Measurements from ENCODE around the gene TRMT61A. TPM values are rescaled to one million over a fixed set of nuclear protein-coding genes. Genes with fewer than 3 reads are reported as not detected.

TRMT61A gene
- total and polyA plus RNA-seq, 10 of the 15 experiments (the other 5 are each of a cell fraction or from before 2014, with no cell fraction given), result 0.11 to 21.9 (median 11.4) TPM

DNA sequence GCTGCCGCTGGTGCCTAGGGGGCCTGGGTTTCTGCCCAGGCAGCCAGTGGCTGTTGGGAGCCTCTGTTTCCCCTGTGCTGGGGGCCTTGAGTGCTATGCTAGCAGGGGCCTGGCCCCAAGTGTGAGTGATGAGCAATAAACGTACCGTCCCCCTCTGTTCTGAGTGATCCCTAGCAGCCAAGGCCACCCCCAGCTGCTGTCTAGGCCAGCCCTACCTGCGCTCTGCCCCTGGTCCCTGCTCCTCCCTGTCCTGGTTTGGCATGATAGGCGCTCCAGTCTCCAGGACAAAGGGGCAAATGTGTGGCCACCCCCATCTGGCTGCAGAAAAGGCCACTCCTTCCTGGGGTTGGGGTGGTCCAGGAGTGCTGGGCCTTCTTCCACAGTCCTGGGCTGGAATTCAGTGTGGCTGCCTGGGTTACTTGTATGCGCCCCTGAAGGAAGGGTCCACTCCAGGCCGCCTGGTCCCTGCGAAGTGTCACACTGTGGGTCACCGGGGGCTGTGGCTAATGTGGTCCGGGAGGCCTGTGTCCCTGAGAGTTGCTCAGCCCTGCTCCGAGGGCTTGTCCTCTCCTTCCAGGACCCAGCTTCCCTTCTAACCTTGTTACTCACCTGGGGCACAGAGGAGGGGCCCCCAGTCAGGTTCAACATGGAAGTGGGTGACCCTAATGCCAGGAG, 7.0 kb downstream of the TRMT61A start:
- no peak overlapping the region for H2AFZ ChIP-seq (ENCODE audit: control insufficient read depth, low read depth, low read length)
- ATAC-seq, result no peak
- H3K9ac ChIP-seq (ENCODE audit: control insufficient read depth, insufficient read depth, low read length), result no peak overlapping the region
- in situ Hi-C loops (cut with MboI) (no loop called here), intact Hi-C loops (cut with micrococcal nuclease; ENCODE audit: unreplicated experiment) (no loop called here)
- peaks cover 0 to 6% of the 10 kb centered on the region in 2 experiments; a peak in 2 of 4 replicates for H3K36me3 ChIP-seq (ENCODE audit: control insufficient read depth in 2 of 2, insufficient read depth in 2 of 2, low read length in 1 of 2)
- no peak for DNase-seq (ENCODE audit: low read depth, low spot score)
- no peaks in the 10 kb centered on the region; the same call in 1 of the 2 replicates for H3K4me1 ChIP-seq (ENCODE audit: control insufficient read depth, insufficient read depth, low read length)
- FAIRE-seq, result no peak
- H4K20me1 ChIP-seq (ENCODE audit: control insufficient read depth, insufficient read depth), result no peaks in the 10 kb centered on the region
- BruUV-seq (replicated peaks), result no TSS peak
- H3K27me3 ChIP-seq (replicated peaks in 1 of 2; ENCODE audit: control insufficient read depth in 2 of 2, insufficient read depth in 2 of 2, low read length in 1 of 2), result no peaks in the 10 kb centered on the region
- TF ChIP-seq HDGF (IDR thresholded peaks at IDR 0.05), result no peak
- TF ChIP-seq SREBF1 (IDR thresholded peaks at IDR 0.05; ENCODE audit: low read length), result no peak
- no peak for TF ChIP-seq MXI1 (IDR thresholded peaks at IDR 0.05; ENCODE audit: low read depth, low read length)
- TF ChIP-seq MTA2 (IDR thresholded peaks at IDR 0.05; ENCODE audit: low read depth), result no peak
- no peak for TF ChIP-seq SIX5 (IDR thresholded peaks at IDR 0.05; ENCODE audit: low read depth, low read length, severe bottlenecking)
- TF ChIP-seq GABPA (IDR thresholded peaks at IDR 0.05; ENCODE audit: low read depth), result no peak
- no peak for TF ChIP-seq ZZZ3 (IDR thresholded peaks at IDR 0.05; ENCODE audit: control insufficient read depth, insufficient read length, low read depth)
- TF ChIP-seq BMI1 (IDR thresholded peaks at IDR 0.05; ENCODE audit: borderline replicate concordance), result no peak
- no peak for TF ChIP-seq E2F4 (IDR thresholded peaks at IDR 0.05; ENCODE audit: low read depth, low read length)
- TF ChIP-seq ZSCAN29 (IDR thresholded peaks at IDR 0.05), result no peak
- no peak for TF ChIP-seq CHD1 (IDR thresholded peaks at IDR 0.05; ENCODE audit: low read depth, low read length)
- TF ChIP-seq, protein P1, sequence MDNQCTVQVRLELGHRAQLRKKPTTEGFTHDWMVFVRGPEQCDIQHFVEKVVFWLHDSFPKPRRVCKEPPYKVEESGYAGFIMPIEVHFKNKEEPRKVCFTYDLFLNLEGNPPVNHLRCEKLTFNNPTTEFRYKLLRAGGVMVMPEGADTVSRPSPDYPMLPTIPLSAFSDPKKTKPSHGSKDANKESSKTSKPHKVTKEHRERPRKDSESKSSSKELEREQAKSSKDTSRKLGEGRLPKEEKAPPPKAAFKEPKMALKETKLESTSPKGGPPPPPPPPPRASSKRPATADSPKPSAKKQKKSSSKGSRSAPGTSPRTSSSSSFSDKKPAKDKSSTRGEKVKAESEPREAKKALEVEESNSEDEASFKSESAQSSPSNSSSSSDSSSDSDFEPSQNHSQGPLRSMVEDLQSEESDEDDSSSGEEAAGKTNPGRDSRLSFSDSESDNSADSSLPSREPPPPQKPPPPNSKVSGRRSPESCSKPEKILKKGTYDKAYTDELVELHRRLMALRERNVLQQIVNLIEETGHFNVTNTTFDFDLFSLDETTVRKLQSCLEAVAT (IDR thresholded peaks at IDR 0.05), result no peak
- TF ChIP-seq MYC (IDR thresholded peaks at IDR 0.05; ENCODE audit: insufficient read depth, insufficient read length, insufficient replicate concordance, low read length, severe bottlenecking), result no peak
- no peak for TF ChIP-seq FOXM1 (IDR thresholded peaks at IDR 0.05; ENCODE audit: low read depth, low read length)
- H3K9me3 ChIP-seq (replicated peaks; ENCODE audit: control insufficient read depth, insufficient read depth, low read length), result no peaks in the 10 kb centered on the region
- CTCF ChIA-PET, result no interaction called here
- H3K4me2 ChIP-seq (ENCODE audit: control insufficient read depth, insufficient read depth), result no peak overlapping the region
- SMC1A ChIA-PET (ENCODE audit: uncharacterized antibody, unreplicated experiment), result no interaction called here
- no peak overlapping the region for H3K4me3 ChIP-seq
- no peak overlapping the region for H3K27ac ChIP-seq (ENCODE audit: control insufficient read depth, insufficient read depth)
- WGBS (ENCODE audit: insufficient coverage, insufficient replicate concordance, low lambda C conversion rate, missing lambda C conversion rate), result 87% methylated on average over 11 of the region's 11 CpGs
- POLR2A ChIA-PET, result no interaction called here
- H3K79me2 ChIP-seq (ENCODE audit: control insufficient read depth, insufficient read depth, low read length), result peaks cover 4% of the 10 kb centered on the region
- RAD21 ChIA-PET (ENCODE audit: unreplicated experiment), result no interaction called here
